OCI-LY3 (cell line): ENCODE measurements around the gene TPGS2.

Source experiments
- EZH2phosphoT487 ChIP-seq: fragments of 200-600 bp; shearing (Covaris generic); IDR thresholded peaks from 2 replicates; pipeline ENCODE4 v1.6.1; 2018; ENCODE audit warnings: antibody characterized with exemption, mixed run types, low read depth
- TF ChIP-seq, protein P1 (sequence below): fragments of 200-600, 300-600 bp; sonication (generic); IDR thresholded peaks from 2 replicates; pipeline ENCODE4 v1.5.1; 2014; ENCODE audit warnings: antibody characterized with exemption, low read length, low read depth

DNA sequence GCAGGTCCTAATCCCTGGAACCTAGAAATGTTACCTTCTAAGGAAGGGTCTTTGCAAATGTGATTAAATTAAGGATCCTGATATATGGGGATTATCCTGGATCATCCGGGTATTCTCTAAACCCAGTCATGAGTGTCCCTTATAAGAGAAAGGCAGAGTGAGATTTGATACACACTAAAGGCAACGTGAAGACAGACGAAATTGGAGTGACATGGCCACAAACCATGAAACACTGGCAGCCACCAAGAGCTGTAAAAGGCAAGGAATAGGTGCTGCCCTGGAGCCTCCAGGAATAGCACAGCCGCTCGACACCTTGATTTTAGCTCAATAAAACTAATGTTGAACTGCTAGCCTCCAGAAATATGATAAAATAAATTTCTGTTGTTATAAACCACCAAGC, 45.0 kb downstream of the TPGS2 start:
- TF ChIP-seq, protein P1, sequence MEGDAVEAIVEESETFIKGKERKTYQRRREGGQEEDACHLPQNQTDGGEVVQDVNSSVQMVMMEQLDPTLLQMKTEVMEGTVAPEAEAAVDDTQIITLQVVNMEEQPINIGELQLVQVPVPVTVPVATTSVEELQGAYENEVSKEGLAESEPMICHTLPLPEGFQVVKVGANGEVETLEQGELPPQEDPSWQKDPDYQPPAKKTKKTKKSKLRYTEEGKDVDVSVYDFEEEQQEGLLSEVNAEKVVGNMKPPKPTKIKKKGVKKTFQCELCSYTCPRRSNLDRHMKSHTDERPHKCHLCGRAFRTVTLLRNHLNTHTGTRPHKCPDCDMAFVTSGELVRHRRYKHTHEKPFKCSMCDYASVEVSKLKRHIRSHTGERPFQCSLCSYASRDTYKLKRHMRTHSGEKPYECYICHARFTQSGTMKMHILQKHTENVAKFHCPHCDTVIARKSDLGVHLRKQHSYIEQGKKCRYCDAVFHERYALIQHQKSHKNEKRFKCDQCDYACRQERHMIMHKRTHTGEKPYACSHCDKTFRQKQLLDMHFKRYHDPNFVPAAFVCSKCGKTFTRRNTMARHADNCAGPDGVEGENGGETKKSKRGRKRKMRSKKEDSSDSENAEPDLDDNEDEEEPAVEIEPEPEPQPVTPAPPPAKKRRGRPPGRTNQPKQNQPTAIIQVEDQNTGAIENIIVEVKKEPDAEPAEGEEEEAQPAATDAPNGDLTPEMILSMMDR = no peak
- TF ChIP-seq EZH2phosphoT487 = no peak
